ENCODE data around the gene RFX8.

RFX8 gene

DNA sequence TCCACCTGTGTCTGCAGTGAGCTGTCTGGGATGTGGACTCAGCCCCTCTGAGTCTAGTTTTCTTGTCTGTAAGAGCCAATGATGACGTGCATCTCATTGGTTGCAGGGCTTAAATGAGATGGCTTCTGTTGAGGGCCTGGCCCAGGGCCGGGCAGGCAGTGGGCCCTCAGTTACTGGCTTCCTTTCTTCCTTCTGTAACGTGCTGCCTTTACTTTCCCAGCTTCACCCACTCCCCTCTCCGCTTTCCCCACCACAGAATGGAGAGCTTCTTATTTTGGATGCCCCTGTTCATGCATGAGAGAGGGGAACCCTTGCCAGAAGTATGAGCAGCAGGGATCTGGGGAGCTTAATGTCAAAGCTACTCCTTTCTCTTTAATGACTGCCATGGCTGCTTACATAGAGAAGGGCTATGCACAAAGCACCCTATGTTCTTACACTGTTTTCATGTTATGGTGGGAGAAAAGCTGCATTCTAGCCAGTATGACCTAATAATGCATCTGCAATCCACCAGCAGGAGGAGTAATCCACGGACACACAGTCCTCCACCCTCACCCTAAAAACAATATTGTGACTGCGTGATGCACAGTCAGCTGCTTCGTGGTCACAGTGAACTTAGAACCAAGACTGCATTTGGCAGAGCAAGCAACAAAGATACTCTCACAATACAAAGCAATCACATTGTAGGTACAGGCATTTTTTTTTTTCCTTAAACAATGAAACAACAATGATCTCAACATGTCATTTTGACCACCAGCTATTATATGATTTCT, 124.8 kb downstream of the RFX8 start:
- TF ChIP-seq ZFX (IDR thresholded peaks at IDR 0.05; ENCODE audit: borderline replicate concordance) (no peak), CTCF (IDR thresholded peaks at IDR 0.05) (no peak)

GRCh38 chr2:101348883-101349282, 126.0 kb downstream of the RFX8 start:
- no peak for TF ChIP-seq CTCF (IDR thresholded peaks at IDR 0.05)
- no peak for TF ChIP-seq ZFX (IDR thresholded peaks at IDR 0.05; ENCODE audit: borderline replicate concordance)

More for the DNA sequence above, 124.8 kb downstream of the RFX8 start:
- H3K27ac ChIP-seq = no peak overlapping the region

More at GRCh38 chr2:101348883-101349282, 126.0 kb downstream of the RFX8 start:
- no peak overlapping the region for H3K27ac ChIP-seq
